Myocyte (in vitro differentiated cells): ENCODE data around the gene ABCB7. TPM values are rescaled to one million over a fixed set of nuclear protein-coding genes. Genes with fewer than 3 reads are reported as not detected.
"Not testable (repeated sequence)": the region's sequence is repeated elsewhere in the genome, so short reads cannot be mapped to it uniquely, and the experiment has no call there.

Experiments used
- DNase-seq: peaks from one replicate; pipeline ENCODE4 v3.0.0-alpha.2; 2012; ENCODE audit warnings: low read depth
- total RNA-seq: library from RNA; depleted of rRNA; stranded (reverse); fragments of >200 nt; gene quantifications from 2 replicates; pipeline ENCODE4 v1.2.3, GENCODE V29; 2014

ABCB7 gene
- total RNA-seq, 1 donor from 2014 or later: 37.5 TPM

DNA sequence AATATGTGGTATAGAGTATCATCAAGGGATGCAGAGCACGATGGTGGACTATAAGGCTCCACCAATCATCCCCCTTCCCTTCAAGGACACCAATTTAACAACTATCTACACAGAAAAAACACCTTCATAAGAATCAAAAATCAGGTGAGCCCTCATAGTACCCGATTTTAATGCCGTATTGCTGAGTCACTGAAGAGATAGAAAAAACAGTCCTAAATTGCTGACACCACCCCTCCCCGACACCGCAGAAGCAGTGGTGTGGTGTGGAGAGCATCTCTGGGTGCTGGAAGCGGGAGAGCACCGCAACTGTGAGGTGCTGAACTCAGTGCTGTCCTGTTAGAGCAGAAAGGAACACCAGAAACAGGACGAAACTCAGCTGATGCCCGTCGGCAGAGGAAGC is 49.3 kb downstream of the ABCB7 start:
- no peak for DNase-seq

DNA sequence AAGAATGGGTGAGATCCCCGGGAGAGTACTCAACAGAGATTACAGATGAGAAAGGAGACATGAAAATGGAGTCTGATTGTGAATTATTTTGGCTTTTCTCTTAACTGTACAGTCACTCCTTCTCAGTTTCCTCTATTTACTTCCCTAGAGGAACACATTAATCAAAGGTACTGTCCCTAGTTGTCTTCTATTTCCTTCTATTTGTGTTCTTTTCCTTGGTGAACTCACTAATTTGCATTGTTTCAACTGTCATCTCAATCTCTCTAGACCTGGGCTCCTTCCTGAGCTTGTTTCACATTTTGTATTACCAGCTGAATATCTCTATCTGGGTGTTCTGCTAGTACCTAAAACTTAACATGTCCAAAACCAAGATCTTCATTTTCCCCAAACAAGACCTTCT is 59.8 kb downstream of the ABCB7 start:
- no peak for DNase-seq

DNA sequence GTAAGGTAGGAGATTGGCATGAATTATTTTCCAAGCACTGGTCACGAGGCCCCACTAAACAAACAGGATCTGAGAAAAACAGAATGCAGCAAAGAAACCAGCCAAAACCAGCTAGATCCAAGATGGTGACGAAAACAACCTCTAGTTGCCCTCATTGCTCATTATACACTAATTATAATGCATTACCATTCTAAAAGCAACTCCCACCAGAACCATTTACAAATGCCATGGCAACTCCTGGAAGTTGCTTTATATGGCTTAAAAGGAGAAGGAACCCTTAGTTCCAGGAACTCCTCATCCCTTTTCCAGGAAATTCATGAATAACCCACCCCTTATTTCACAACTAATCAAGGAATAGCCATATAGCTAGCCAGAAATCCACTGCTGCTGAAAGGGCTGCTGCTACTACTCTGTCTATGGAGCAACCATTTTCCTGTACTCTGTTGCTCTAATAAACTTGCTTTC is 69.3 kb downstream of the ABCB7 start:
- no peak for DNase-seq

DNA sequence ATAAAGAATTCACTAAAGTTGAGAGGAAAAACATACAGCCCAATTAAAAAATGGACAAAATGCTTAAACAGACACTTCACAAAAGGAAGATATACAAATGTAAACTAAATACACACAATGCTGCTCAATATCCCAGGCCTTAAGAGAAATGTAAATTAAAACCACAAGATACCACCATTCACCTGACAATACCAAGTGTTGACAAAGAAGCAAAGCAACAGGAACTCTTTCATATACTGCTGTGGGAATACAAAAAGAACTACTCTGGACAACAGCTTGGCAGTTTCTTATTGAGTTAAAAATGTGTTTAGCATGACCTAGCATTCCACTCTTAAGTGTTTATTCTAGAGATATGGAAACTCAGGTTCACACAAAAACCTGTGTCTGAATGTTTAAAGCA is 71.3 kb downstream of the ABCB7 start:
- no peak for DNase-seq

DNA sequence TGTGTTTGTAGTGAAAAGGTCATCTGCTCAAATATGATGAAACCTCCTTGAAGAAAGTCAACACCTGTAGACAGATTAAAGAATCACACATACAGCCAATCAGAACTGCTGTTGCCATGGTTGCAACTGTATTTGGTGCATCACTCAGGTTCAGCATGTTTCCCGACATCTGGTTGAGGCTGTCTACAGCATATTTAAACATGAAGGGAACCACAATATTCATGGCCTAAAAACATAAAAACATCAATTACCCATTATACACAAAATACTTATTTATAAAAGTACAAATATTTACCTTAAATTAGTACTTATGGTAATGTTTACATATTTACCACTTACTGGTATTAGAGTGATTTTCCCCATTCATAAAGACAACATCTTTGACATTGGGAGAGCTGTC is 79.7 kb downstream of the ABCB7 start:
- no peak for DNase-seq

DNA sequence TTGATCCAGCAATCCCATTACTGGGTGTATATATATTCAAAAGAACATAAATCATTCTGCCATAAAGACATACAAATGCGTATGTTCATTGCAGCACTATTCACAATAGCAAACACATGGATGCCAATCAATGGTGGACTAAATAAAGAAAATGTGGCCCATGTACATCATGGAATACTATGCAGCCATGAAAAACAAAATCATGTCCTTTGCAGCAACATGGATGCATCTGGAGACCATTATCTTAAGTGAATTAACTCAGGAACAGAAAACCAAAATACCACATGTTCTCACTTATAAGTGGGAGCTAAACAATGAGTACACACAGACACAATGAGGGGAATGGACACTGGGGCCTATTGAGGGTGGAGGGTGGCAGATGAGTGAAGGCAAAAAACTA is 81.6 kb downstream of the ABCB7 start:
- DNase-seq: no peak

DNA sequence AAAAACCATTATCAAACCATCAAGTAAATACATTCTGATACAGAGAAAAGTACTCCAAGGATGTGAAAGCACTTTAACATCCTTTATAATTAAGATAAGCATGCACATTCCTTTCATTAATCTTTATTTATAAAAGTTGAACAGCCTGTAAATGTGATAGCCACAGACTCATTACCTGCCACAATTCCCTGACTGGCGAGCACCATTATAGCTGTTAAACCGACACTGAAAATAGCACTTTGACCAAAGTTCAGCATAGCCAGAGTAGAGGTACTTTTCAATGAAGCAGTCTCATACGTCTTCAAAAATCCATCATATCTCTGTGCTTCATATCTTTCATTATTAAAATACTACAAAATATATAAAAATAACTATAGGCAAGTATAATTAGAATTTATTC is 84.7 kb downstream of the ABCB7 start:
- no peak for DNase-seq

DNA sequence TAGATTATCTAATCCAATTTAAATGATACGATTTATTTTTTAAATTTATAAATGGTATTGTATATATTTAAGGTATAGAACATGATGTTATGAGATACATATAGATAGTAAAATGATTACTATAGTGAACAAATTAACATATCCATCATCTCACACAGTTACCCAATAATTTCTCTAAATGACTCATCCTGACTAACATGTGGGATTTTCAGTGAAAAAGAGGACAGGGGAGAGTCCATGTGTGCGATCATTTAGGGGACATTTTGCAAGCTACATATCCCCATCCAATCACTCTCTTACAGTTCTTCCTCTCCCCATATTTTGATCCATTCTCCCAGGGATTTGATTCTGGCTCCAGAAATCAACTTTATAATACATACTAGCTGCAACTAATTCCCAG is 88.2 kb downstream of the ABCB7 start:
- no peak for DNase-seq

DNA sequence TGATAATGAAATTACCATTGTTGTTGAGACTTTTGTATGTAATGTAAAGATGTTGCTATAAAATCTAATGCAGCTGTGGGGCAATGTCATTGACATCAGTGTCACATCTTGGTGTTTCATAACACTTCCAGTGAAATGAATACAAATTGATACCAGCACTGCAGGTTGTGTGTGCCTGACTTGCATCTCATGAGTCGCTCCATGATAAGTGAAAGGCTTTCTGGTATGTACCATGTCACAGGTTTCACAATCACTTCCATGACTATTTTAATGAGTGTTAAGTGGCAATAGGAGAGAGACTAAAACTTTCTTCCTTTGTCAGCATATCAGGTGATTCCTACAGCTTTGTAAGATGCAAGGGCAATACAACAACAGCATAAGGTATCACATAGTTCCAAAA is 94.4 kb downstream of the ABCB7 start:
- no peak for DNase-seq

DNA sequence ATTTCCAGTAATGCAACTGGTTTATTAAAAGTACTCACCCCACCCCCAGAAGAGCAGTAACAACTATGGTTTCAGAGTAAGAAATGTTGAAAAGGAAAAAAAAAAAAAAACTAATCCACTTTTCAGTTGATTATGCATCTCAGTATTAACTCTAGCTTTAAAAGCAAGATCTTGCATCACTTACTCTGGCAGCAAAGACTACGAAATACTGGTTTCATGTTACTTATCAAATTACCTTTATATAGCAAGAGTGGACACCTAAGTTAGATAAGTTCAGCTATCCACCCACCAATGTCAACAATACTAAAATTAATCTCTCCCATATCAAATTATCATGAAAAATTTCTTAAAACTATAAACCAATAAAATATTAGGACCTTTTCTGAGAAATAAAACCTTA is 105.0 kb downstream of the ABCB7 start:
- no peak for DNase-seq

DNA sequence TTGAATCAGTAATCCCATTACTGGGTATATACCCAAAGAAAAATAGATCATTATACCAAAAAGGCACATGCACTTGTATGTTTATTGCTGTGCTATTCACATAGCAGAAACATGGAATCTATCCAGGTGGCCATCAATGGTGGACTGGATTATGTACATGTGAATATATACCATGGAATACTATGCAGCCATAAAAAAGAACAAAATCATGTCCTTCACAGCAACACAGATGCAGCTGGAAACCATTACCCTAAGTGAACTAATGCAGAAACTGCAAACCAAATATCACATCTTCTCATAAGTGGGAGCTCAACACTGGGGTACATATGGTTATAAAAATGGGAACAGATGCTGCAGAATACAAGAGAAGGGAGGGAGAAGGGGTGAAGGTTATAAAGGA is 110.7 kb downstream of the ABCB7 start:
- DNase-seq: no peak

DNA sequence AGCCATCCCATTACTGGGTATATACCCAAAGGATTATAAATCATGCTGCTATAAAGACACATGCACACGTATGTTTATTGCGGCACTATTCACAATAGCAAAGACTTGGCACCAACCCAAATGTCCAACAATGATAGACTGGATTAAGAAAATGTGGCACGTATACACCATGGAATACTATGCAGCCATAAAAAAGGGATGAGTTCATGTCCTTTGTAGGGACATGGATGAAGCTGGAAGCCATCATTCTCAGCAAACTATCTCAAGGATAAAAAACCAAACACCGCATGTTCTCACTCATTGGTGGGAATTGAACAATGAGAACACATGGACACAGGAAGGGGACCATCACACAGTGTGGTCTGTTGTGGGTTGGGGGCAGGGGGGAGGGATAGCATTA is 111.9 kb downstream of the ABCB7 start:
- DNase-seq: not testable (repeated sequence)

DNA sequence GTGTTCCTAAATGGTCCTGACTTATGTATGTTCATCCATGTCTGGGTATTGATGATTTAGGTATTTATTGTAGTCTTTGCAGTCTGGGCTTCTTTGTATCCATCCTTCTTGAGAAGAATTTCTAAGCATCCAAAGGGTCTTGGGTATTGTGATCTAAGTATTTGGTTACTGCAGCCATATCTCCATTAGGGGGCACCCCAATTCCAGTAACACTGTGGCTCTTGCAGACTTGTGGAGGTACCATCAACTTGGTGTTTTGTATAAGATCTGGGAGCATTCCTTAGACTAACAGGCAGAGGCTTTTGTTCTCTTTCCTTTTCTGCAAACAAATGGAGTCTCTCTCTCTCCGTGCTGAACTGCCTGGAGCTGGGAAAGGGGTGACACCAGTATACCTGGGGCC is 117.2 kb downstream of the ABCB7 start:
- peak; percentile 4 for DNase-seq

Other genes starting within 250 kb of the ABCB7 start
- under 0.01 TPM in 1 of 2 replicates, not detected in the other for gene NEXMIF, start 230.8 kb downstream of the ABCB7 start, total RNA-seq
- gene UPRT, start 117.8 kb upstream of the ABCB7 start, total RNA-seq: 12.0 and 20.8 TPM in 2 replicates